Measurements from ENCODE around the gene HIPK2. TPM values are rescaled to one million over a fixed set of nuclear protein-coding genes. Genes with fewer than 3 reads are reported as not detected.

HIPK2 gene
- total and polyA plus RNA-seq, 10 of the 15 experiments (the other 5 are each of a cell fraction or from before 2014, with no cell fraction given) = 1.7 to 39.0 (median 9.4) TPM

GRCh38 chr7:139820089-139820488 is 42.3 kb upstream of the HIPK2 start (continued):
- TF ChIP-seq PRDM15 (CRISPR knock-in tag; IDR thresholded peaks at IDR 0.05) (no peak), ZBED1 (IDR thresholded peaks at IDR 0.05; ENCODE audit: borderline replicate concordance) (no peak), ZNF592 (IDR thresholded peaks at IDR 0.05) (no peak), KLF5 (IDR thresholded peaks at IDR 0.05; ENCODE audit: partially characterized antibody) (no peak)

- intact Hi-C loops (cut with micrococcal nuclease; ENCODE audit: unreplicated experiment) = no loop called here
- 67% methylated on average over 9 of the region's 10 CpGs for WGBS (ENCODE audit: insufficient coverage, insufficient replicate concordance, low lambda C conversion rate, missing lambda C conversion rate)
- no peak overlapping the region for H3K9ac ChIP-seq (ENCODE audit: control insufficient read depth, insufficient read depth, low read length)
- no peaks in the 10 kb centered on the region; the same call in 1 of the 3 replicates for H3K9me3 ChIP-seq (replicated peaks; ENCODE audit: control insufficient read depth, insufficient read depth, low read length)
- H2AFZ ChIP-seq (ENCODE audit: control insufficient read depth, low read depth, low read length) = no peak overlapping the region
- H3K36me3 ChIP-seq (ENCODE audit: control insufficient read depth in 2 of 2, insufficient read depth in 2 of 2, low read length in 1 of 2) = no peaks in the 10 kb centered on the region
- ChIA-PET CTCF (interaction anchor here (0.6 to 2.4 kb wide), 2 partner anchors 11 to 172 kb away, joined by 3 to 10 read pairs; no protein-coding TSS in a partner anchor), SMC1A (ENCODE audit: uncharacterized antibody, unreplicated experiment) (no interaction called here), POLR2A (no interaction called here), RAD21 (ENCODE audit: unreplicated experiment) (interaction anchor here (2.5 kb wide), 1 partner anchor 170 kb away, joined by 7 read pairs; no protein-coding TSS in a partner anchor)
- no peak for DNase-seq (ENCODE audit: low read depth, low spot score)
- H4K20me1 ChIP-seq (ENCODE audit: control insufficient read depth, insufficient read depth) = no peaks in the 10 kb centered on the region
- no peaks in the 10 kb centered on the region; a peak in 1 of 4 replicates for H3K27me3 ChIP-seq (replicated peaks in 1 of 2; ENCODE audit: control insufficient read depth in 2 of 2, insufficient read depth in 2 of 2, low read length in 1 of 2)
- no peaks in the 10 kb centered on the region for H3K79me2 ChIP-seq (ENCODE audit: control insufficient read depth, insufficient read depth, low read length)
- no peak for ATAC-seq
- in situ Hi-C loops (cut with MboI) = no loop called here
- no peaks in the 10 kb centered on the region for H3K4me1 ChIP-seq (ENCODE audit: control insufficient read depth, insufficient read depth, low read length)
- no peak overlapping the region for H3K4me2 ChIP-seq (ENCODE audit: control insufficient read depth, insufficient read depth)
- FAIRE-seq = no peak
- H3K27ac ChIP-seq (ENCODE audit: control insufficient read depth, insufficient read depth) = no peak overlapping the region
- no peak overlapping the region for H3K4me3 ChIP-seq
- BruUV-seq (replicated peaks) = no TSS peak
- TF ChIP-seq BMI1 (IDR thresholded peaks at IDR 0.05; ENCODE audit: borderline replicate concordance) (no peak), ZNF622 (IDR thresholded peaks at IDR 0.05) (no peak), MYC (IDR thresholded peaks at IDR 0.05; ENCODE audit: insufficient read depth, insufficient read length, insufficient replicate concordance, low read length, severe bottlenecking) (no peak), MYB (IDR thresholded peaks at IDR 0.05; ENCODE audit: borderline replicate concordance, low read depth, low read length) (no peak), CEBPZ (IDR thresholded peaks at IDR 0.05; ENCODE audit: low read depth, low read length) (no peak), PKNOX1 (IDR thresholded peaks at IDR 0.05) (no peak)
Measured at GRCh38 chr7:139817249-139817648, 39.5 kb upstream of the HIPK2 start.

Measured in GM12878 (cell line).